Sigmoid colon (tissue), 7 donors: ENCODE measurements around the gene EPHB1. TPM values are rescaled to one million over a fixed set of nuclear protein-coding genes. Genes with fewer than 3 reads are reported as not detected.

Experiments used
- DNase-seq: peaks from one replicate; pipeline ENCODE4 v3.0.0-alpha.2; 2019
- H3K27ac ChIP-seq, 4 donors: fragments of 200-600 bp; sonication (generic); one replicate each; pipeline ENCODE4 v1.5.1; 2016 to 2019; ENCODE audit warnings: mild to moderate bottlenecking in 1 of 4
- H3K27me3 ChIP-seq, 3 donors: fragments of 200-600 bp; sonication (generic); one replicate each; pipeline ENCODE4 v1.5.1; 2019; ENCODE audit warnings: mild to moderate bottlenecking in 1 of 3
- H3K36me3 ChIP-seq, 4 donors: fragments of 200-600 bp; sonication (generic); one replicate each; pipeline ENCODE4 v1.5.1; 2016 to 2019
- H3K4me1 ChIP-seq, 4 donors: fragments of 200-600 bp; sonication (generic); one replicate each; pipeline ENCODE4 v1.5.1; 2017 to 2019
- H3K4me3 ChIP-seq, 4 donors: fragments of 200-600 bp; sonication (generic); one replicate each; pipeline ENCODE4 v1.5.1; 2017 to 2019; ENCODE audit warnings: mild to moderate bottlenecking in 2 of 4, moderate library complexity in 1 of 4
- H3K9me3 ChIP-seq, 4 donors: fragments of 200-600 bp in 3 of 4; sonication (generic) in 3 of 4; one replicate each; pipeline versions ENCODE4 v1.5.1 to v1.6.1; 2013 to 2019
- CTCF ChIP-seq, 4 experiments: fragments of 450-650 bp in 3 of 4; fragments of 200-600 bp in 1 of 4; IDR thresholded peaks; one replicate each; pipeline ENCODE4 v1.5.1; 2016 to 2019; ENCODE audit warnings: antibody characterized with exemption in 4 of 4, mild to moderate bottlenecking in 3 of 4, moderate library complexity in 2 of 4
- EP300 ChIP-seq, 4 donors: sonication (generic); formaldehyde crosslinking; IDR thresholded peaks; one replicate each; pipeline ENCODE4 v1.6.1; 2017; ENCODE audit warnings: antibody characterized with exemption in 4 of 4
- POLR2A ChIP-seq, 2 donors: fragments of 450-650 bp; IDR thresholded peaks; one replicate each; pipeline ENCODE4 v1.6.1; 2016; ENCODE audit warnings: antibody characterized with exemption in 2 of 2, mild to moderate bottlenecking in 2 of 2, moderate library complexity in 2 of 2
- POLR2AphosphoS5 ChIP-seq, 4 donors: sonication (generic); formaldehyde crosslinking; IDR thresholded peaks; one replicate each; pipeline ENCODE4 v1.6.1; 2017; ENCODE audit warnings: antibody characterized with exemption in 4 of 4
- WGBS, 2 donors: extraction: QIAGEN DNeasy Blood & Tissue Kit; methylation state at CpG; one replicate each; pipeline ENCODE4 v1.1.7; 2013; 5-methylcytosine and 5-hydroxymethylcytosine counted together
- intact Hi-C: fragments of 100-400 bp; cut with DNase I; formaldehyde crosslinking; loops from one replicate; pipeline ENCODE4 v1.15.1; 2023
- polyA plus RNA-seq, 3 donors: library from polyadenylated mRNA; stranded (reverse); fragments of 200-250 nt; gene quantifications; one replicate each; pipeline ENCODE4 v1.2.3, GENCODE V29; 2013
- total RNA-seq, 4 donors: library from RNA; depleted of rRNA; stranded (reverse); fragments of >200 nt; gene quantifications; one replicate each; pipeline ENCODE4 v1.1.0, GENCODE V29; 2016
- donor health status: healthy with polysubstance abuse.
- donor health status: Bipolar disorder and iron deficiency.
- donor health status: healthy.

Gene EPHB1
- total and polyA plus RNA-seq, 7 donors, result 0.29 to 17.3 (median 3.6) TPM; not detected in 2

- Histone ChIP-seq H3K27me3 (no peaks in the 10 kb centered on the region), H3K4me3 (no peak overlapping the region), H3K27ac (no peak overlapping the region), H3K9me3 (no peaks in the 10 kb centered on the region), H3K36me3 (peaks cover 0 to 11% (median 0%) of the 10 kb centered on the region in 4 donors), H3K4me1 (no peaks in the 10 kb centered on the region)
- WGBS, 2 donors, result 50 to 58% methylated on average over 2 of the region's 2 CpGs
- no peak for DNase-seq
- intact Hi-C loops, result no loop called here
- TF ChIP-seq POLR2AphosphoS5 (IDR thresholded peaks at IDR 0.05) (no peak), POLR2A (IDR thresholded peaks at IDR 0.05) (no peak), CTCF (IDR thresholded peaks at IDR 0.05) (no peak), EP300 (IDR thresholded peaks at IDR 0.05) (no peak)
Observed at GRCh38 chr3:134955874-134956273, 160.8 kb downstream of the EPHB1 start.

GRCh38 chr3:134956395-134956794, 161.3 kb downstream of the EPHB1 start:
- H3K36me3 ChIP-seq, result peaks cover 0 to 6% (median 0%) of the 10 kb centered on the region in 4 donors
- intact Hi-C loops, result no loop called here
- no peaks in the 10 kb centered on the region for H3K27me3 ChIP-seq
- no peak overlapping the region for H3K4me3 ChIP-seq
- TF ChIP-seq CTCF (IDR thresholded peaks at IDR 0.05) (no peak), POLR2A (IDR thresholded peaks at IDR 0.05) (no peak)
- DNase-seq, result no peak
- H3K4me1 ChIP-seq, result no peaks in the 10 kb centered on the region
- WGBS, 2 donors, result 79 to 85% methylated on average over 2 of the region's 2 CpGs
- no peaks in the 10 kb centered on the region for H3K9me3 ChIP-seq
- no peak overlapping the region for H3K27ac ChIP-seq

- H3K4me3 ChIP-seq, result no peak overlapping the region
- H3K27me3 ChIP-seq, result no peaks in the 10 kb centered on the region
- DNase-seq, result no peak
- no peaks in the 10 kb centered on the region for H3K9me3 ChIP-seq
- peaks cover 0 to 1% (median 0%) of the 10 kb centered on the region in 4 donors for H3K36me3 ChIP-seq
- WGBS, 2 donors, result 79 to 84% methylated on average over 1 of the region's 1 CpG
- H3K27ac ChIP-seq, result no peak overlapping the region
- intact Hi-C loops, result no loop called here
- H3K4me1 ChIP-seq, result no peaks in the 10 kb centered on the region
- TF ChIP-seq POLR2AphosphoS5 (IDR thresholded peaks at IDR 0.05) (no peak), POLR2A (IDR thresholded peaks at IDR 0.05) (no peak), CTCF (IDR thresholded peaks at IDR 0.05) (no peak), EP300 (IDR thresholded peaks at IDR 0.05) (no peak)
Observed at GRCh38 chr3:134956844-134957243, 161.8 kb downstream of the EPHB1 start.

DNA sequence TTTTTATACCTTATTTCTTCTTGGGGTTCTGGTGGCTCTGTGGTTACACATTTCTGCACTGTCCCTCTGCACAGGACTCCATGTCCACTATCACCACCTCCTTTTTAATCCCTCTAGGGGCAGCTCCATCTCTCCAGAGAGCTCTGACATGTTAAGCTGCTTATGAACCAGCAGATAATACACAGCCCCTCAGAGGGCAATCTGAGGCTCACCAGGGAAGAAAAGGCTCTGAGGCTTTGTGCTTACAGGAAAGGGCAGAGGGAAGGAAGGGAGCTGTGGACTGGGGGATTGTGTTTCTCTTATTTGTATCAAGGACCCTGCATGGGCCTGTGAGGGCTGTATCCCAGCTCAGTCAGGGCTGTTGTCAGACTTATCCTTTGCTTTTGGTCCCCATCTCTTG, 164.5 kb downstream of the EPHB1 start:
- no peak for DNase-seq
- H3K27me3 ChIP-seq, result no peaks in the 10 kb centered on the region
- no peak overlapping the region for H3K27ac ChIP-seq
- intact Hi-C loops, result no loop called here
- H3K9me3 ChIP-seq, result no peaks in the 10 kb centered on the region
- TF ChIP-seq EP300 (IDR thresholded peaks at IDR 0.05) (no peak), POLR2AphosphoS5 (IDR thresholded peaks at IDR 0.05) (no peak), CTCF (IDR thresholded peaks at IDR 0.05) (no peak), POLR2A (IDR thresholded peaks at IDR 0.05) (no peak)
- no peak overlapping the region for H3K4me3 ChIP-seq
- H3K36me3 ChIP-seq, result no peaks in the 10 kb centered on the region
- H3K4me1 ChIP-seq, result no peaks in the 10 kb centered on the region

DNA sequence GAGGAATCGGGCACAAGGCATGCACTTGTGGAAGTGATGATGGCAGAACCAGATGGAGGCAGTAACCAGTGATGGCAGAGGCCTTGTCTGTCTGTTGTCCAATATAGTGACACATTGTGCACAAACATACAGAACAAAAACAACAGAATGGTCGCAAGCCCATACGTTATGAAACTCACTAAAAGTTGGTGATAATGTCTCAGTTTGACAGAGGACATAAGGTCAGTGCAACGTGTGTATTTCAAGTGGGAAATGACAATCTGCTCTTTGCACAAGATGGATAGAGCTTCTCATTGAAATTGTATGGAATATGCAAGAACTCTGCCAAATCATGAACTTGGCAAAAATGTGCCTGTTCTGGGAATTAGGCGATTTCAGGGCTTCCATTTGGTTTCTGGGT, 169.2 kb downstream of the EPHB1 start:
- TF ChIP-seq EP300 (IDR thresholded peaks at IDR 0.05) (no peak), POLR2A (IDR thresholded peaks at IDR 0.05) (no peak), POLR2AphosphoS5 (IDR thresholded peaks at IDR 0.05) (no peak)
- WGBS, 2 donors, result 77 to 85% methylated on average over 5 of the region's 5 CpGs
- DNase-seq, result no peak
- no peaks in the 10 kb centered on the region for H3K36me3 ChIP-seq
- no peak overlapping the region for H3K4me3 ChIP-seq
- no peaks in the 10 kb centered on the region for H3K9me3 ChIP-seq
- no peaks in the 10 kb centered on the region for H3K4me1 ChIP-seq
- intact Hi-C loops, result no loop called here
- H3K27ac ChIP-seq, result no peak overlapping the region
- H3K27me3 ChIP-seq, result no peaks in the 10 kb centered on the region
